GM18867 (cell line): ENCODE results near the gene LIN28A.

Experiments used
- ATAC-seq: cut with Tn5 transposase; IDR thresholded peaks from one replicate; pipeline ENCODE4 v1.9.1; 2021; ENCODE audit warnings: mild to moderate bottlenecking, moderate library complexity; ENCODE audit not compliant: unreplicated experiment

Gene LIN28A

DNA sequence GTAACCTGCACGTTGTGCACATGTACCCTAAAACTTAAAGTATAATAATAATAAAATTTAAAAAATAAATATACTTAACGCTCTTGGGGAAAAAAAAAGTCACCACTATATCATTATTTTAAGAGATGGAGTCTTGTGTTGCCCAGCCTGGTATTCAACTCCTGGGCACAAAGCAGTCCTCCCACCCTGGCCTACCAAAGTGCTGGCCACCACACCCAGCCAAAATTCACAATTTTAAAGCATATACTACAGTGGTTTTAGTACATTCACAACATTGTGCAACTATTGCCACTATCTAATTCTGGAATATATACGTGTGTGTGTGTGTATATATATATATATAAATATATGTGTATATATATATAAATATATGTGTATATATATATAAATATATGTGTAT is 67.5 kb downstream of the LIN28A start:
- no peak for ATAC-seq

- ATAC-seq, result no peak
Measured at GRCh38 chr1:26478988-26479387, 68.4 kb downstream of the LIN28A start.
